NCI-H774 (cell line): ENCODE results near the gene KEAP1.

Source experiments
- DNase-seq: peaks from one replicate; lab custom pipeline; 2025; lab: John Stamatoyannopoulos, UW

The KEAP1 gene

GRCh38 chr19:10523135-10523636 is 20.0 kb upstream of the KEAP1 start:
- DNase-seq, result no peak

GRCh38 chr19:10521461-10522171 is 18.5 kb upstream of the KEAP1 start:
- DNase-seq, result no peak

GRCh38 chr19:10520652-10521318 is 17.6 kb upstream of the KEAP1 start:
- DNase-seq, result no peak

- no peak for DNase-seq
Observed at GRCh38 chr19:10519421-10519820, 16.3 kb upstream of the KEAP1 start.

- DNase-seq, result no peak
Observed at GRCh38 chr19:10518444-10519361, 15.5 kb upstream of the KEAP1 start.

GRCh38 chr19:10517760-10518443 is 14.7 kb upstream of the KEAP1 start:
- no peak for DNase-seq

GRCh38 chr19:10517361-10517759 is 14.2 kb upstream of the KEAP1 start, which contains the start of gene S1PR5:
S1PR5 (minus strand) TSS chr19:10517447; CDS start chr19:10515011, 2,436 bp downstream.
- DNase-seq, result no peak

GRCh38 chr19:10516671-10517286 is 13.6 kb upstream of the KEAP1 start:
- DNase-seq, result no peak

- no peak for DNase-seq
Observed at GRCh38 chr19:10516064-10516385, 12.9 kb upstream of the KEAP1 start.

GRCh38 chr19:10514211-10515145 is 11.3 kb upstream of the KEAP1 start:
- DNase-seq, result no peak

GRCh38 chr19:10513223-10513622 is 10.1 kb upstream of the KEAP1 start:
- no peak for DNase-seq

GRCh38 chr19:10510301-10510802 is 7.2 kb upstream of the KEAP1 start:
- DNase-seq, result no peak

- DNase-seq, result no peak
Observed at GRCh38 chr19:10508707-10509106, 5.6 kb upstream of the KEAP1 start.

- no peak for DNase-seq
Observed at GRCh38 chr19:10508036-10508435, 4.9 kb upstream of the KEAP1 start.

GRCh38 chr19:10505583-10506229 is 2.5 kb upstream of the KEAP1 start:
- peak; percentile 7 for DNase-seq

GRCh38 chr19:10502524-10503001 is 593 bp downstream of the KEAP1 start:
- peak; percentile 88 for DNase-seq

GRCh38 chr19:10501971-10502523 is 1.1 kb downstream of the KEAP1 start:
- peak; percentile 78 for DNase-seq

- DNase-seq, result no peak
Observed at GRCh38 chr19:10500247-10500592, 2.9 kb downstream of the KEAP1 start.

- no peak for DNase-seq
Observed at GRCh38 chr19:10499550-10500246, 3.5 kb downstream of the KEAP1 start.
